Naive B cell (primary cell): Measurements from ENCODE around the gene P2RX2. TPM values are rescaled to one million over a fixed set of nuclear protein-coding genes. Genes with fewer than 3 reads are reported as not detected.
A peak's percentile ranks its signal among the peaks of the same experiment; 100 is the strongest.

Source experiments
- ATAC-seq, 2 donors: fragments of 150-1000 bp; cut with Tn5 transposase; 2 replicates each; pipeline ENCODE4 v1.10.0; 2021; ENCODE audit warnings: low read depth in 2 of 2, mild to moderate bottlenecking in 2 of 2, moderate library complexity in 2 of 2
- DNase-seq: peaks from one replicate; pipeline ENCODE4 v3.0.0; 2022
- H3K27ac Mint-ChIP-seq, 6 donors: one replicate each; pipeline ENCODE4 v1.8.0; 2020 to 2022; ENCODE audit warnings: mild to moderate bottlenecking in 6 of 6, mixed read lengths in 6 of 6, moderate library complexity in 5 of 6, inconsistent platforms in 2 of 6
- H3K27me3 Mint-ChIP-seq, 3 donors: one replicate each; pipeline ENCODE4 v1.8.0; 2021 to 2022; ENCODE audit warnings: mixed read lengths in 3 of 3, mild to moderate bottlenecking in 1 of 3
- H3K36me3 Mint-ChIP-seq, 2 donors: one replicate each; pipeline ENCODE4 v1.8.0; 2020 to 2022; ENCODE audit warnings: mixed read lengths in 2 of 2, inconsistent platforms in 1 of 2, mild to moderate bottlenecking in 1 of 2
- H3K4me1 Mint-ChIP-seq, 3 donors: one replicate each; pipeline ENCODE4 v1.8.0; 2020 to 2022; ENCODE audit warnings: mixed read lengths in 3 of 3, inconsistent platforms in 1 of 3, mild to moderate bottlenecking in 1 of 3, moderate library complexity in 1 of 3
- H3K4me3 Mint-ChIP-seq, 8 donors: one replicate each; pipeline ENCODE4 v1.8.0; 2020 to 2022; ENCODE audit warnings: mild to moderate bottlenecking in 8 of 8, mixed read lengths in 8 of 8, moderate library complexity in 8 of 8, inconsistent platforms in 2 of 8
- H3K9me3 Mint-ChIP-seq, 7 donors: one replicate each; pipeline ENCODE4 v1.8.0; 2020 to 2022; ENCODE audit warnings: mixed read lengths in 7 of 7, mild to moderate bottlenecking in 5 of 7, inconsistent platforms in 2 of 7, moderate library complexity in 1 of 7
- polyA plus RNA-seq, 6 donors: library from polyadenylated mRNA; unstranded; fragments of 300-500 nt; fragmentation: Illumina TruSeq; gene quantifications; one replicate each; pipeline ENCODE4 v1.2.3, GENCODE V29; 2021; ENCODE audit warnings: low read depth in 6 of 6

Gene P2RX2
- polyA plus RNA-seq, 6 donors from 2014 or later, result not detected

DNA sequence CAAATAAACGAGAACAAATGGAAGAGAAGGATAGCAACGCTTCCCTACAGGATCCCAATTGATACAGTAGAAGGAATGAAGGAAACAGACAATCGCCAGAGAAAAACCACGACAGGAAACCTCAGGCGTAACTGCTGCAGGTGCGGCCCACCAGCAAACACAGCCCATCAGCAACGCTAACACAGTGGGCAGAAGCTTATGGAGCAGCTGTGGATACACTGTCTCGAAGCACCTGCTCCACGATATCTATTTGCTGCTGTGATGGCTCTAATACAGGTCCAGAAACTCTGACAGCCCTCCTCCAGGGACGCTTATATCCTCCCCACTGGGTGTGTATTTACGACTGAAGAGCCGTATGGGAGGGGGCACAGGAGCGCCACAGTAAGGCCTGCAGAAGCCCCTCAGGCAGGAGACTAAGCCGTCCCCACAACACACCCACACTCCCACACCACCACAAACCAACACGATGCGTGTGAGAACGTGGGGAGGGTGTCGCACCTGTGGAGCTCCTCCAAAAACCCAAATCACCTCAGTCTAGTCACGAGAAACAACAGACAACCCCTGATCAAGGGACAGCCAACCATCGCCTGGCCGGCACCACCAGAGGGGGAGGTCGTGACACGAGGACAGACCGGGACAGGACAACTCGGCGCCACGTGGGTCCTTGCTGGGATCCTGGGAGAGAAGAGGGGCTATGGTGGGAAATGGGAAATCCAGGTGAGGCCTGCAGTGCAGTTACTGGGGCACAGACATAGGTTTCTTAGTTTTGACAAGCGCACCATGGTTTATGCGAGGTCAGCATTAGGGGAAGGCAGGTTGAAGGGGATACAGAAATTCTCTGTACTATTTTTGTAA, 44.6 kb downstream of the P2RX2 start:
- Mint-ChIP-seq H3K4me3 (no peak overlapping the region), H3K27ac (peak overlapping the region in 2 of 6 donors; percentile 54 to 62), H3K36me3 (peaks cover 29 to 54% of the 10 kb centered on the region in 2 donors)

DNA sequence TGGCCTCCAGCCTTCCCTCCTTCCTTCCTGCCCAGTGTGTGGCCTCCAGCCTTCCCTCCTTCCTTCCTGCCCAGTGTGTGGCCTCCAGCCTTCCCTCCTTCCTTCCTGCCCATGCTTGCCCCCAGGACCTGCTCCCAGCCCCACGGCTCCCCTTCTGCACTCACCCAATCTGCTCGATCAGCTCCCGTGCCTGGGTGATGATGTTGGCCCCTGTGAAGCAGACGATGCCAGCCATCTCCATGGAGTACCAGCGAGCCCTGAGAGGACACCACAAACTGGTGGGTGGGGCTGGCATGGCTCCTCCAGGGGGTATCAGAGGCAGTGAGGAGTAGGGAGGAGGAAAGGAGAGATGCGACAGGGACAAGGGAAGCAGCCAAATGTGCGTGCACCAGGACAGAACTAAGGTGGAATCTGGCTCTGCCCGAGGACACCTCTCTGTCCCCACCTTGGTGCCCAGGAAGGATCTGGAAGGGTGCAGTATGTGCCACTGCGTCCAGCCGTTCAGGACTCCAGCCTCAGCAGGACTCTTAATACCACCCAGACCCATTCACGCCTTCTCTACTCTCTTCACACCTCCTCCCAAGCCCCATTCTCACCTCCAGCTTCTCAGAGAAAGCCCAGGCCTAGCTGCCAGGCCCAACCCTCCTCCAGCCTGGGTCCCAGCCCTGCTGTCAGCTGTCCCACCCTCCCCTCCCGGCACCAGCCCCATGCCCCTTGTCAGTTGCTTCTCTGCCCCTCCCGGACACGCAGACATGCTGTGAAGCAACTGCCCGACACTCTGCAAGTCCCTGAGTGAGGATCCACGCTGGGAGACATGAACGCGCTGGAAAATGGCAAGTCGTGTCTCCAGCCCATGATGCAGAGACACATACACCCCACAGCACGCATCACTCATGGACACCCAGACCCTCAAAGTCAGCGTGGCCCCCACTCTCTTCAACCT, 45.9 kb downstream of the P2RX2 start:
- H3K36me3 Mint-ChIP-seq, result peaks cover 29 to 54% of the 10 kb centered on the region in 2 donors
- no peaks in the 10 kb centered on the region for H3K27me3 Mint-ChIP-seq
- H3K4me3 Mint-ChIP-seq, result no peak overlapping the region
- peak overlapping the region in 2 of 6 donors; percentile 4 to 42 for H3K27ac Mint-ChIP-seq
- ATAC-seq, result no peak
- H3K4me1 Mint-ChIP-seq, result peaks cover 0 to 7% (median 0%) of the 10 kb centered on the region in 3 donors
- H3K9me3 Mint-ChIP-seq, result no peaks in the 10 kb centered on the region
- no peak for DNase-seq

More for the DNA sequence above, 44.6 kb downstream of the P2RX2 start:
- ATAC-seq (no peak), DNase-seq (no peak)
- Mint-ChIP-seq H3K4me1 (peaks cover 0 to 7% (median 0%) of the 10 kb centered on the region in 3 donors), H3K9me3 (no peaks in the 10 kb centered on the region), H3K27me3 (no peaks in the 10 kb centered on the region)

DNA sequence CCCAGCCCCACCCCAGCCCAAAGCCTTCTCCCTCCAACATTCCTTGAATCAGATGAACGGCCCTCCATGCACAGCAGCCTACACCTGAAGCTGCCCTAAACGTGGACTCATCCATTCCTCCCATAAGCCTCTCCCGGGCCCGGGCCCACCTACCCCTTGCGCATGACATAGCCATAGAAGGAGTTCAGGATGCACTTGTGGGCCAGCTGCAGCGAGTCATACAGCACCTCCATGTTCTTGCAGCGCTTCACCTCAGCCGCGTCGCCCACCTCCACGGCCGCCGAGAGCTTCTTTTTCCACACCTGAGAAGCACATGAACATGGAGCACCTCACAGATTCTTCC, 46.5 kb downstream of the P2RX2 start:
- no peak for DNase-seq
- peak overlapping the region in 1 of 6 donors; percentile 4 for H3K27ac Mint-ChIP-seq

DNA sequence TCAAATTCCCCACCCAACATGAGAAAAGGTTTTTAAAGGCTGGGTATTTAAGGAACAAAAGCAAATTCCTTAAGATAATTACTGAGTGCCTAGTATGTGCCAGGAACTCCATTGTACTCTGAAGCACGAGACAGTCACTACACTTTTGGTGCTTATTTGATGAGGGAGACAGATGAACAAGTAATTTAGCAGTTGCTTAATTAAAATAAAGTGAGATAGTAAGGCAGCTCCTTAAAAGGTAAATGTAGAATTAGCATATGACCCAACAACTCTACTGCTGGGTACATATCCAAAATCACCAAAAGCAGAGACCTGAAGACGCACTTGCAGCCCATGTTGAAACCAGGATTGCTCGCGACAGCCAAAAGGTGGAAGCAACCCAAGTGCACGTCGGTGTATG, 47.2 kb downstream of the P2RX2 start:
- Mint-ChIP-seq H3K27ac (no peak overlapping the region), H3K4me1 (peaks cover 0 to 7% (median 0%) of the 10 kb centered on the region in 3 donors), H3K9me3 (no peaks in the 10 kb centered on the region), H3K36me3 (peaks cover 29 to 53% of the 10 kb centered on the region in 2 donors), H3K4me3 (no peak overlapping the region), H3K27me3 (no peaks in the 10 kb centered on the region)
- ATAC-seq (no peak), DNase-seq (no peak)

More for the DNA sequence above, 46.5 kb downstream of the P2RX2 start:
- Mint-ChIP-seq H3K36me3 (peaks cover 29 to 54% of the 10 kb centered on the region in 2 donors), H3K27me3 (no peaks in the 10 kb centered on the region), H3K4me1 (peaks cover 0 to 7% (median 0%) of the 10 kb centered on the region in 3 donors), H3K4me3 (no peak overlapping the region), H3K9me3 (no peaks in the 10 kb centered on the region)
- ATAC-seq, result no peak

DNA sequence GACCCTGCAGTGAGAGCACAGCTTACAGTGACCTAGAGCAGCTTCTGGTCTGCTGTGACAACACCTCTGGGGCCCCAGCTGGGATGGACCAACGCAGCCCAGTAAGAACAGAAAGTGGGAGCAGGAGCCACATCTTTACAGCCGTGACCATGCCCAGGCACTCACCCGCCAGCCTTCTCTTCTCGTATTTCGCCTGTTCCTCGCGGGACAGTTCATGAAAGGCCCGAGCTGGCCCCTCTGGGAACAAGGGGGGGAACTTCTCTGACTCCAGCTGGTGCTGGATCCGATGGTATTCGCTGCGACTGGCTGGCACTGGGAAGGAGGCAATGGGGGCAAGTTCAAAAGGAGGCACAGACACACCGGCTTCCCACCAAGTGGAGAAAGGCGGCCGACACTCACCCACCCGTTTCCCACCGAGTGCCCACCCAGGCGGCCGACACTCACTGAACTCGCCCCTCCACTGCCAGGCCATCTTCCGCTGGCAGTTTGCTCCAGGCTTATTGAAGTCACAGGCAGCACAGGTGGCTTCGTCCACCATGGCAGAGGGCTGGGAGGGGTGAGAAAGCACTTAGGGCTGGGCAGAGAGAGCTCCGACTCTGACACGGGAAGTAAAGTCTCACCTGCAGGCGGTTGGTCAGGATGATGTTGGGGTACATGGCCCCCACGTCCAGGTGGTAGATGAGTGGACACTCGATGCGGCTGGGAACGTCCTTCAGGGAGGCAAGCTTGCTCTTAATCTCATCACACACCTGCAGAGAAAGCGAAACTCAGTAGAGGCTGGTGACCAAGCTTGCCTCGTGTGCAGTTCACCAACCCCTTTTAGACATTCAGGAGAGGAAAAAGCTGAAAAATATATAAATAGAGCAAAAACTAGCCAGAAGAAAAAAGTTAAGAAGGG, 49.9 kb downstream of the P2RX2 start:
- Mint-ChIP-seq H3K4me3 (no peak overlapping the region), H3K27ac (no peak overlapping the region), H3K4me1 (peaks cover 0 to 3% (median 0%) of the 10 kb centered on the region in 3 donors), H3K36me3 (peaks cover 28 to 47% of the 10 kb centered on the region in 2 donors), H3K27me3 (no peaks in the 10 kb centered on the region), H3K9me3 (no peaks in the 10 kb centered on the region)
- ATAC-seq (no peak), DNase-seq (no peak)

DNA sequence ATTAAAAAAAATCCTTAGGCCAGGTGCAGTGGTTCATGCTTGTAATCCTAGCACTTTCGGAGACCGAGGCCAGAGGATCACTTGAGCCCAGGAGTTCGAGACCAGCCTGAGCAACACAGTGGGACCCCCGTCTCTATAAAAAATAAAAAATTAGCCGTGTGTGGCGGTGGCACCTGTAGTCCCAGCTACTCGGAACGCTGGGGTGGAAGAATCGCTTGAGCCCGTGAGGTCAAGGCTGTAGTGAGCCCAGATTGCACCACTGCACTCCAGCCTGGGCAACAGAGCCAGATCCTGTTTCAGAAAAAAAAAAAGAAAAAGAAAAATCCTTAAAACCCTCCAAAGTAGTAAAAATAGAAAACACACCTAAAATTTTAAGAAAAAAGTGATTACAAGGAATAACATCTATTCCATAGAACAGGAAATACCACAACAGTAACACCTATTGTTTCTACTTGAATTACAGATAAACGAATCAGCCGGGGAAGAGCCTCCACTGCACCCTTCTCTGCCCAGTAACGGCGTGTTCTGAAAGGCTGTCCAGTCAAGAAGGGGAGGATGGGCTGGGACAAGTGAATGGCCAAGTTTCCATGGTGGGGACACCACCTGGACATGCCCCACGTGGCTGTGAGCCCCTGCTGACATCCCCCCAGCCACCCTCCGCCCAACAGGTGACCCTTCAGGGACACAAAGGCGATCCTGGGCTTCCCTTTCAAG, 50.7 kb downstream of the P2RX2 start:
- Mint-ChIP-seq H3K4me1 (peaks cover 0 to 3% (median 0%) of the 10 kb centered on the region in 3 donors), H3K36me3 (peaks cover 28 to 47% of the 10 kb centered on the region in 2 donors), H3K27ac (peak overlapping the region in 1 of 6 donors; percentile 66), H3K9me3 (no peaks in the 10 kb centered on the region), H3K4me3 (peak overlapping the region in 1 of 8 donors; percentile 10), H3K27me3 (no peaks in the 10 kb centered on the region)
- DNase-seq (no peak), ATAC-seq (no peak)

Other genes starting within 250 kb of the P2RX2 start
- gene FBRSL1, start 128.6 kb upstream of the P2RX2 start, polyA plus RNA-seq, result 1 to 10 TPM in 5 of 6 donors, under 1 TPM in 1; 0.60 to 5.8 (median 2.9) TPM
- not detected for gene LRCOL1, start 8.2 kb upstream of the P2RX2 start, polyA plus RNA-seq
- 1 to 10 TPM in 5 of 6 donors, not detected in 1; 1.7 to 8.2 (median 2.6) TPM for gene POLE, start 68.6 kb downstream of the P2RX2 start, polyA plus RNA-seq
- gene PXMP2, start 68.8 kb downstream of the P2RX2 start, polyA plus RNA-seq, result 10 to 100 TPM in 1 of 6 donors, 1 to 10 TPM in 5; 6.2 to 10.4 (median 7.9) TPM
- gene PGAM5, start 92.1 kb downstream of the P2RX2 start, polyA plus RNA-seq, result 10 to 100 TPM; 13.0 to 34.0 (median 23.8) TPM
- gene ANKLE2, start 143.1 kb downstream of the P2RX2 start, polyA plus RNA-seq, result 10 to 100 TPM; 17.4 to 41.3 (median 27.8) TPM
- gene GOLGA3, start 210.1 kb downstream of the P2RX2 start, polyA plus RNA-seq, result 10 to 100 TPM in 1 of 6 donors, 1 to 10 TPM in 4, under 1 TPM in 1; 0.17 to 13.6 (median 4.8) TPM